Cardiac muscle cell (in vitro differentiated cells and primary cell): ENCODE results near the gene TGFBR3L. TPM values are rescaled to one million over a fixed set of nuclear protein-coding genes. Genes with fewer than 3 reads are reported as not detected.

ENCODE experiments used
- DNase-seq, 2 donors: peaks; one replicate each; pipeline versions ENCODE4 v3.0.0 to v3.0.0-alpha.2; 2010 to 2017; ENCODE audit warnings: low read depth in 1 of 2, low spot score in 1 of 2
- H3K27ac ChIP-seq: fragments of 200-600 bp; sonication (generic); 2 replicates; pipeline ENCODE4 v1.5.1; 2016
- H3K27me3 ChIP-seq: fragments of 200-600 bp; sonication (generic); 2 replicates; pipeline ENCODE4 v1.6.0; 2016; ENCODE audit warnings: control low read depth
- H3K36me3 ChIP-seq: fragments of 200-600 bp; sonication (generic); 2 replicates; pipeline ENCODE4 v1.5.1; 2016; ENCODE audit warnings: control low read depth
- H3K4me1 ChIP-seq: fragments of 200-600 bp; sonication (generic); 2 replicates; pipeline ENCODE4 v1.8.1; 2017; ENCODE audit warnings: low read depth, mild to moderate bottlenecking, mixed run types
- H3K4me3 ChIP-seq: fragments of 200-600 bp; sonication (generic); 2 replicates; pipeline ENCODE4 v1.5.1; 2016; ENCODE audit warnings: mild to moderate bottlenecking
- H3K9me3 ChIP-seq: fragments of 200-600 bp; sonication (generic); 2 replicates; pipeline ENCODE4 v1.5.1; 2017; ENCODE audit warnings: low read depth, mild to moderate bottlenecking, control low read depth
- CTCF ChIP-seq: IDR thresholded peaks from 2 replicates; pipeline ENCODE4 v1.5.1; 2012; ENCODE audit warnings: low read depth, mild to moderate bottlenecking, low read length
- polyA plus RNA-seq: library from polyadenylated mRNA; unstranded; fragments of >200 nt; fragmentation: Nextera tagmentation; extraction: Ambion mirVana; gene quantifications from 2 replicates; pipeline ENCODE4 v1.2.1, GENCODE V29; 2016
- total RNA-seq: library from RNA; depleted of rRNA; stranded (reverse); fragments of >200 nt; gene quantifications from 2 replicates; pipeline ENCODE4 v1.2.3, GENCODE V29; 2016

TGFBR3L gene
- total and polyA plus RNA-seq, 2 experiments from 2014 or later, result 2.6 to 3.2 TPM

GRCh38 chr19:7911508-7912143, 3.0 kb upstream of the TGFBR3L start:
- no peak for DNase-seq
- H3K36me3 ChIP-seq, result peaks cover 21% of the 10 kb centered on the region
- H3K27ac ChIP-seq, result no peak overlapping the region
- H3K27me3 ChIP-seq, result peaks cover 29% of the 10 kb centered on the region
- no peak for TF ChIP-seq CTCF
- H3K4me3 ChIP-seq, result no peak overlapping the region
- H3K9me3 ChIP-seq, result no peaks in the 10 kb centered on the region
- no peaks in the 10 kb centered on the region for H3K4me1 ChIP-seq

- Histone ChIP-seq H3K36me3 (peaks cover 21% of the 10 kb centered on the region), H3K27me3 (peaks cover 35% of the 10 kb centered on the region), H3K4me1 (peaks cover under 1% of the 10 kb centered on the region), H3K27ac (no peak overlapping the region), H3K9me3 (no peaks in the 10 kb centered on the region), H3K4me3 (no peak overlapping the region)
- DNase-seq, result no peak
- TF ChIP-seq CTCF, result no peak
These were observed 2.4 kb upstream of the TGFBR3L start for GRCh38 chr19:7912144-7912696.

GRCh38 chr19:7912697-7913564, 1.7 kb upstream of the TGFBR3L start:
- no peak for TF ChIP-seq CTCF
- peaks cover 42% of the 10 kb centered on the region for H3K27me3 ChIP-seq
- H3K27ac ChIP-seq, result no peak overlapping the region
- peaks cover 21% of the 10 kb centered on the region for H3K36me3 ChIP-seq
- H3K4me3 ChIP-seq, result no peak overlapping the region
- peaks cover 5% of the 10 kb centered on the region for H3K4me1 ChIP-seq
- H3K9me3 ChIP-seq, result no peaks in the 10 kb centered on the region
- no peak for DNase-seq

GRCh38 chr19:7913652-7914051, 978 bp upstream of the TGFBR3L start:
- H3K9me3 ChIP-seq, result no peaks in the 10 kb centered on the region
- no peak for TF ChIP-seq CTCF
- H3K27ac ChIP-seq, result no peak overlapping the region
- peaks cover 21% of the 10 kb centered on the region for H3K36me3 ChIP-seq
- H3K4me1 ChIP-seq, result peaks cover 5% of the 10 kb centered on the region
- DNase-seq, result no peak
- H3K27me3 ChIP-seq, result peaks cover 49% of the 10 kb centered on the region
- no peak overlapping the region for H3K4me3 ChIP-seq

DNA sequence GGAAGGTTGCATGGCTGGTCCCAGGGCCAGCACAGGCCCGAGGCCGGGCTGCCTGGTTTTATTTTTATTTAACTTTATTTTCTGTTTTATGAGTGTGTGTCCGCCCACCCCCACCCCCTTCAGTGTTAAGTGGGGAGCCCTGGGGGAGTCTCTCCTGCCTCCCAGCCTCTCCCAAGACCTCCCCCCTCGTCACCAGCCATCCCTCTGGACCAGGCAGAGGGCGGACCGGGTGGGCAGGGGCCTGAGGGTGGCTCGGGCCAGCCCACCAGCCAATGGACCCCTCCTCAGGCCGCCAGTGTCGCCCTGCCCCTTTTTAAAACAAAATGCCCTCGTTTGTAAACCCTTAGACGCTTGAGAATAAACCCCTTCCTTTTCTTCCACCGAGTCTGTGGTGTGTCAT, 531 bp upstream of the TGFBR3L start:
- TF ChIP-seq CTCF, result no peak
- Histone ChIP-seq H3K27me3 (peaks cover 51% of the 10 kb centered on the region), H3K36me3 (peaks cover 21% of the 10 kb centered on the region), H3K9me3 (no peaks in the 10 kb centered on the region), H3K4me3 (no peak overlapping the region), H3K27ac (no peak overlapping the region), H3K4me1 (peaks cover 5% of the 10 kb centered on the region)
- no peak for DNase-seq
